Activated naive CD4-positive, alpha-beta T cell treated with anti-CD3 and anti-CD28 coated beads for 36 hours (primary cell): Measurements from ENCODE around the gene EOMES. TPM values are rescaled to one million over a fixed set of nuclear protein-coding genes. Genes with fewer than 3 reads are reported as not detected.
A peak's percentile ranks its signal among the peaks of the same experiment; 100 is the strongest.

Experiments used
- CTCF ChIA-PET: fragments of 350-600 bp; sonication (Branson Sonifier 250); formaldehyde crosslinking; loops from one replicate; lab custom pipeline; 2021; ENCODE audit warnings: antibody characterized with exemption; lab: Charles Lee
- DNase-seq: peaks from one replicate; pipeline ENCODE4 v3.0.0-alpha.2; 2020
- H3K27ac Mint-ChIP-seq: one replicate; pipeline ENCODE4 v1.8.0; 2021; ENCODE audit warnings: mild to moderate bottlenecking, mixed read lengths
- H3K27me3 Mint-ChIP-seq: one replicate; pipeline ENCODE4 v1.8.0; 2021; ENCODE audit warnings: low read depth, mixed read lengths
- H3K36me3 Mint-ChIP-seq: one replicate; pipeline ENCODE4 v1.8.0; 2021; ENCODE audit warnings: low read depth, mixed read lengths
- H3K4me1 Mint-ChIP-seq: one replicate; pipeline ENCODE4 v1.8.0; 2021; ENCODE audit warnings: low read depth, mixed read lengths
- H3K4me3 Mint-ChIP-seq: one replicate; pipeline ENCODE4 v1.8.0; 2021; ENCODE audit warnings: mild to moderate bottlenecking, moderate library complexity, mixed read lengths
- H3K9me3 Mint-ChIP-seq: one replicate; pipeline ENCODE4 v1.8.0; 2021; ENCODE audit warnings: mixed read lengths
- intact Hi-C: fragments of 100-400 bp; cut with micrococcal nuclease; formaldehyde crosslinking; loops from one replicate; pipeline ENCODE4 v1.15.1; 2023
- total RNA-seq, 2 experiments: library from RNA; stranded (reverse); gene quantifications; one replicate each; pipeline ENCODE4 v1.2.3, GENCODE V29; 2021

EOMES gene
- total RNA-seq, 2 experiments from 2014 or later: 0.12 to 0.14 TPM

DNA sequence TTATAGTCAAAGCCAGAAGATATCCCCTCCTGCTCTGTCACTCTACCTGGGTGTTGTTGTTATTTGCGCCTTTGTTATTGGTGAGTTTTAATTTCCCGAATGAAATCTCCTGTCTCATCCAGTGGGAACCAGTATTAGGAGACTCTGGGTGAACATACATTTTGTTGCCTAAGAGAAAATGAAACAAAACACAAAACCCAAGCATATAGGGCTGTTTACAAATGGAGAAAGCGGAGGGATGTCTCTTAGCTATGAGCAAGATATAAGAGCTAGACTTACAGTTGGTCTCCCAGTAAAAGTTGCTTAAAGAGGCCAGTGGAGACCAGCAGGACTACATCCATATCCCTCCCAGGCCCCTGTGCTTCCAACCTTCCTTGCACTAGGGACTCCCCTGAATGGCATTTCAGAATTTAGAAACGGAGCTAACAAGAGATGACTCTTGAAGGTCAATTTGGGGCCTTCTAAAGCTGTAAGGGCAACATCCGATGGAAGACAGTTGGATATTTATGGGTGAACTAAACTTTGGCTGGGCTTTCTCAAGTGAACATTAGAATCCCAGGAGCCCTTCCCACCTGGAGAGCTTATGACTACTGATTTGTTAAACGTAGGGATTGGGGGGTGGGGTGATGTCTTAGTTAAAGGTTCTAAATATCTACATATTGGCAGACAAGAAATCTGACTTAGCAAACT lies 2.7 kb downstream of the EOMES start:
- H3K27me3 Mint-ChIP-seq: peaks cover 61% of the 10 kb centered on the region
- intact Hi-C loops: loop anchor here (5.0 kb wide), 2 partner anchors 183 to 453 kb away; no protein-coding TSS in a partner anchor
- no peaks in the 10 kb centered on the region for H3K36me3 Mint-ChIP-seq
- H3K9me3 Mint-ChIP-seq: no peaks in the 10 kb centered on the region
- no peak for DNase-seq
- no peak overlapping the region for H3K27ac Mint-ChIP-seq
- no peak overlapping the region for H3K4me3 Mint-ChIP-seq
- CTCF ChIA-PET: interaction anchor here (0.6 kb wide), 1 partner anchor 653 kb away, joined by 4 read pairs; no protein-coding TSS in a partner anchor
- peaks cover 27% of the 10 kb centered on the region for H3K4me1 Mint-ChIP-seq

- H3K9me3 Mint-ChIP-seq: no peaks in the 10 kb centered on the region
- DNase-seq: no peak
- CTCF ChIA-PET: interaction anchor here (0.7 to 1.2 kb wide), 2 partner anchors 10 to 619 kb away, joined by 3 read pairs; no protein-coding TSS in a partner anchor
- no peak overlapping the region for H3K27ac Mint-ChIP-seq
- intact Hi-C loops: no loop called here
- H3K27me3 Mint-ChIP-seq: peaks cover 61% of the 10 kb centered on the region
- no peaks in the 10 kb centered on the region for H3K36me3 Mint-ChIP-seq
- H3K4me1 Mint-ChIP-seq: peaks cover 27% of the 10 kb centered on the region
- no peak overlapping the region for H3K4me3 Mint-ChIP-seq
These were observed 3.7 kb downstream of the EOMES start for GRCh38 chr3:27718459-27718858.

GRCh38 chr3:27717200-27717852 lies 4.8 kb downstream of the EOMES start:
- no peak overlapping the region for H3K27ac Mint-ChIP-seq
- peaks cover 63% of the 10 kb centered on the region for H3K27me3 Mint-ChIP-seq
- CTCF ChIA-PET: no interaction called here
- peaks cover 20% of the 10 kb centered on the region for H3K4me1 Mint-ChIP-seq
- no peaks in the 10 kb centered on the region for H3K9me3 Mint-ChIP-seq
- intact Hi-C loops: no loop called here
- no peak for DNase-seq
- no peak overlapping the region for H3K4me3 Mint-ChIP-seq
- H3K36me3 Mint-ChIP-seq: no peaks in the 10 kb centered on the region

DNA sequence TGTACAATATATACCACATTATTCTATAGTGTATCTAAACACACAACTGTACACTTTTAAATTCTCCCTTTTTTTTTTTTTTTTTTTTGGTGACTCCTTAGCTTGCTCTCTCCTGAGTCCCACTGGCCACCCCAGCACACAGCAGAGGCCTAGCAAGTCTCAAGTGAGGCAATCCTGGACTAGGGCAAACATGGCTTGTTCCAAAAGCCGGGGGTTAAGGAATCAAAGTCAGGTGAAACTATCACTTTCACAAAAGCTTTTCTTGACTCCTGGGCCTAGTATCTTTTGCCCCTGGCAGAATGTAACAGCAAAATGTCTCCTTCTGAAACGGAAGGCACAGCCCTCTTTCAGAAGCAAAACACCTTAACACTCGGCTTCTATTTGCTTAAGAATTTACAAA lies 5.8 kb downstream of the EOMES start:
- Mint-ChIP-seq H3K9me3 (no peaks in the 10 kb centered on the region), H3K27ac (no peak overlapping the region), H3K27me3 (peaks cover 66% of the 10 kb centered on the region), H3K4me3 (no peak overlapping the region), H3K4me1 (peaks cover 23% of the 10 kb centered on the region), H3K36me3 (no peaks in the 10 kb centered on the region)
- CTCF ChIA-PET: interaction anchor here (1.1 to 1.9 kb wide), 2 partner anchors 8 to 15 kb away, joined by 4 to 6 read pairs; no protein-coding TSS in a partner anchor
- intact Hi-C loops: no loop called here
- DNase-seq: no peak

DNA sequence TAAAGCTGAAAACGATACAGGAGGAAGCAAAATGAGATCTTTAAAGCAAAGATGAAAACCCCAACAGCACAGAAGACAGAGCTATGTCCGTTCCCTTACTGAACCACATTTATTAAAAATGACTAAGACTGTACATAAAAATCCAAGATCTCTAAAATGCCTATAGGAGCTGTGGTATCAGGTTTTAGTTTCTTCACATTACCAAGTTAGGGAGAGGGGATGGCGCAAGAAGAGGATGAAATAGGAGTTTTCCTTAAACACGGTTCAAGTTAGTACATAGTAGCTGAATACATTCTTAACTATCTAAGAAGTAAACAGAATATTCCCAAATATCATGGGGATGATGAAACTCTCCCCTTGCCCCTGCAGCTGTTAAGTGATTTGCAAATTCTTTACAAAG lies 6.3 kb downstream of the EOMES start:
- H3K36me3 Mint-ChIP-seq: no peaks in the 10 kb centered on the region
- H3K27ac Mint-ChIP-seq: no peak overlapping the region
- H3K4me1 Mint-ChIP-seq: peaks cover 21% of the 10 kb centered on the region
- peaks cover 62% of the 10 kb centered on the region for H3K27me3 Mint-ChIP-seq
- H3K4me3 Mint-ChIP-seq: no peak overlapping the region
- CTCF ChIA-PET: interaction anchor here (1.1 to 1.9 kb wide), 2 partner anchors 8 to 15 kb away, joined by 4 to 6 read pairs; no protein-coding TSS in a partner anchor
- H3K9me3 Mint-ChIP-seq: no peaks in the 10 kb centered on the region
- no peak for DNase-seq
- intact Hi-C loops: loop anchor here (2.0 kb wide), 1 partner anchor 335 kb away; no protein-coding TSS in a partner anchor

- Mint-ChIP-seq H3K27ac (no peak overlapping the region), H3K27me3 (peaks cover 58% of the 10 kb centered on the region), H3K4me3 (no peak overlapping the region), H3K9me3 (no peaks in the 10 kb centered on the region), H3K36me3 (no peaks in the 10 kb centered on the region), H3K4me1 (peaks cover 19% of the 10 kb centered on the region)
- CTCF ChIA-PET: interaction anchor here (1.9 kb wide), 1 partner anchor 8 kb away, joined by 6 read pairs; no protein-coding TSS in a partner anchor
- intact Hi-C loops: loop anchor here (2.0 kb wide), 1 partner anchor 335 kb away; no protein-coding TSS in a partner anchor
- no peak for DNase-seq
These were observed 6.7 kb downstream of the EOMES start for GRCh38 chr3:27715454-27715806.

- no peak overlapping the region for H3K27ac Mint-ChIP-seq
- DNase-seq: no peak
- peaks cover 57% of the 10 kb centered on the region for H3K27me3 Mint-ChIP-seq
- H3K4me3 Mint-ChIP-seq: peak overlapping the region; percentile 93
- intact Hi-C loops: loop anchor here (2.0 to 5.0 kb wide), 3 partner anchors 262 to 632 kb away; partner anchors contain the start of genes AZI2 and ZCWPW2
- H3K9me3 Mint-ChIP-seq: no peaks in the 10 kb centered on the region
- CTCF ChIA-PET: interaction anchor here (0.7 to 1.9 kb wide), 2 partner anchors 9 to 614 kb away, joined by 3 to 6 read pairs; no protein-coding TSS in a partner anchor
- H3K36me3 Mint-ChIP-seq: no peaks in the 10 kb centered on the region
- peaks cover 19% of the 10 kb centered on the region for H3K4me1 Mint-ChIP-seq
These were observed 7.2 kb downstream of the EOMES start for GRCh38 chr3:27714692-27715453.

DNA sequence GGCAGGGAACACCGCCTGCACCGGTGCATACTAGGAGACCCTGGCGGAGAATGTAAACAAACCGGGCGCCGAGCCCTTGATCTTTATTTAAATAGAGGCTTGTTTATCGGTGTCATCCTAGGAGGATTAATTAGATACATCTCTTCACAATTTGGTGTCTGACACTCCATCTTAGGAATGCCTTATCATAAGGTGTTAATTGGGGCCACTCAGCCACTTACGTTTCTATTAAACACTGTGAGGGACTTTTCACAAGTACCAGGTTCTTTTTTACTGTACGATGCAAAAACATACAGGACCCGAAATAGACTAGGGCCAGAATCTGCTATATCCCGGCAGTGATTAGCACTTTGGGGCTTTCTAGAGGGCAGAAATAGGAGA lies 8.0 kb downstream of the EOMES start:
- Mint-ChIP-seq H3K4me1 (peaks cover 19% of the 10 kb centered on the region), H3K36me3 (no peaks in the 10 kb centered on the region), H3K27ac (no peak overlapping the region), H3K9me3 (no peaks in the 10 kb centered on the region), H3K27me3 (peaks cover 55% of the 10 kb centered on the region), H3K4me3 (peak overlapping the region; percentile 93)
- intact Hi-C loops: loop anchor here (2.0 to 5.0 kb wide), 3 partner anchors 263 to 633 kb away; partner anchors contain the start of genes AZI2 and ZCWPW2
- CTCF ChIA-PET: interaction anchor here (0.7 to 2.9 kb wide), 4 partner anchors 8 to 615 kb away, joined by 3 to 43 read pairs (median 13); partner anchors contain the start of gene EOMES
- no peak for DNase-seq

- no peak for DNase-seq
- intact Hi-C loops: loop anchor here (2.0 to 5.0 kb wide), 7 partner anchors 15 to 634 kb away; partner anchors contain the start of genes AZI2, CMC1, SLC4A7 and ZCWPW2
- peaks cover 19% of the 10 kb centered on the region for H3K4me1 Mint-ChIP-seq
- no peaks in the 10 kb centered on the region for H3K9me3 Mint-ChIP-seq
- peaks cover 53% of the 10 kb centered on the region for H3K27me3 Mint-ChIP-seq
- H3K4me3 Mint-ChIP-seq: peak overlapping the region; percentile 93
- no peaks in the 10 kb centered on the region for H3K36me3 Mint-ChIP-seq
- CTCF ChIA-PET: interaction anchor here (1.0 to 2.9 kb wide), 7 partner anchors 9 to 615 kb away, joined by 3 to 43 read pairs (median 10); partner anchors contain the start of gene EOMES
- no peak overlapping the region for H3K27ac Mint-ChIP-seq
These were observed 8.5 kb downstream of the EOMES start for GRCh38 chr3:27713435-27714145.

DNA sequence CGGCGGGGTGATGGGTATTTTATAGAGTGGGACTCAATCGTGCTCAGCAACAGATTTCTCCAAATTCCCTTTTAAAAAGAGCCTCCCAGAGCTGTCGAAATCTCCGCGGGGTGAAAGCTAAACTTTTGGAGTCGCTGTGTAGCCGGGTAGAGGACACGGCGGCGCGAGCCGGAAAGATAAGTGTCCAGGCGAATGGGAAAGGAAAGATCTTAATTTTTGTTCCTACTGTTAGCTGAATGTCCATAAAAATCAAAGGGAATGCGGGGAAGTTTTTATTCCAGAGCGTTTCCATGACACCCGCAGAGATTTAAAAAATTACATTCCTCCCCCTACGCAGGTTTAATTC lies 9.1 kb downstream of the EOMES start:
- no peaks in the 10 kb centered on the region for H3K36me3 Mint-ChIP-seq
- no peak overlapping the region for H3K27ac Mint-ChIP-seq
- intact Hi-C loops: loop anchor here (2.0 to 5.0 kb wide), 6 partner anchors 16 to 634 kb away; partner anchors contain the start of genes AZI2, CMC1, SLC4A7 and ZCWPW2
- H3K27me3 Mint-ChIP-seq: peaks cover 53% of the 10 kb centered on the region
- peaks cover 19% of the 10 kb centered on the region for H3K4me1 Mint-ChIP-seq
- H3K4me3 Mint-ChIP-seq: peak overlapping the region; percentile 93
- CTCF ChIA-PET: interaction anchor here (1.0 to 2.9 kb wide), 9 partner anchors 10 to 636 kb away, joined by 3 to 43 read pairs (median 10); partner anchors contain the start of genes AZI2, EOMES and ZCWPW2
- no peak for DNase-seq
- H3K9me3 Mint-ChIP-seq: no peaks in the 10 kb centered on the region
